HPDE6-E6E7 (cell line): ENCODE measurements around the gene MYO15B.

Experiments
- DNase-seq: peaks from one replicate; pipeline ENCODE4 v3.0.0; 2011; ENCODE audit warnings: missing footprints; ENCODE audit errors: extremely low spot score

The MYO15B gene

DNA sequence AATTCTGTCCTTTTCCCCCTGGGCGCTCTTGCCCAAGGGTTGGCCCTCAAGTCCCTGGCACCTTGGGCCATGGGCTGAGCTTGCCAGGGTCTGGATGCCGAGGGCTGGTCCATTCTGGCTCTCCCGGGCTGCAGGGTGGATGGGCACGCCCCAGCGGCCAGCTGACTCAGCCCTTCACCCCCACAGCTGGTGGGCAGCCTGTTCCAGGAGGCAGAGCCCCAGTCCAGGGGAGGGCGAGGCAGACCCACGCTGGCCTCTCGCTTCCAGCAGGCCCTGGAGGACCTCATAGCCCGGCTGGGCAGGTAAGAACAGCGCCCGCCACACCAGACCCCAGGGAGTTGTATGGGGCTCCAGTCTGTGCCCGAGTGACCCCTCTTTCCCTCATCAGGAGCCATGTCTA, 15.0 kb downstream of the MYO15B start:
- no peak for DNase-seq

DNA sequence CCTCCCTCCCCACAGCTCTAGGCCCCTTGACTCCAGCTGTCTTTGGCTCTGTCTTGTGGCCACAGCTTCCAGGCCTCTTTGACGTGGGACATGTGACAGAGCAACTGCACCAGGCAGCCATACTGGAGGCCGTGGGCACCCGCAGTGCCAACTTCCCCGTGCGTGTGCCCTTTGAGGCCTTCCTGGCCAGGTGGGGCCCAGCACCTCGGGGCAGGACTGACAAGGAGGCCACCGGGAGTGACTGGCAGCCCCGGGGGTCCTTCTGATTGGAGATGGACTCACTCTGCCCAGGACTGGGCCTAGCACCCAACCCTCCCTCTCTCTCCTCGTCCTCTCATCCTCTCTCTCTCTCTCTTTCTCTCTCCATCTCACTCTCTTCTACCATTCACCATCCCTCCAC, 15.5 kb downstream of the MYO15B start:
- no peak for DNase-seq

DNA sequence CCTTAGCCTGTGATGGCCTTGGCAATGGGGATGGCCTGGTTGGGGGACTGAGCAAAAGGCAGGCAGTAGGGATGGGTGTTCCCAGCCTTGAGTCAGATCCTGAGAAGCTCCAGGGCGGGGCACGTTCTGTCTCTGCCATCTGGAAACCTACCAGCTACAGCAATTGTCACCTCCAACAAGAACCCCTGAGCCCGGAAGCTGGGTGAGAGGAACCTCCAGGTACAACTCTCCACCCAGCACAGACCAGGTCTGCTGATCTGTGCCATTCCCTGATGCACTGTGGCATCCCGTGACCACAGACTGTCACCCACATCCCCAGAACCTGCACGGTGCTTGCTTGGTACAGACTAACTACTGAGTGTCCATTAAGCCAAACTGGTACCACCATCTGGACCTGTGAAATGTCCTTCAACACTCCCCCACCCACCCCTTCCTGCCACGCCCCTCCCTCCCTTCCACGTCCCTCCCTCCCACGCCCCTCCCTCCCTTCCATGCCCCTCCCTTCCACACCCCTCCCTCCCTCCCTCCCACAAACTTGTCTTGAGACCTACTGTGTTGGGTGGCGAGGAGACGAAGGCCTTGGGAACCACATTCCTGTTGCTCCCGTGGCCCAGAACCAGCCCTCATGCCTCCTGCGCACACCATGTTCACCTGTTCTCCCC, 16.6 kb downstream of the MYO15B start:
- no peak for DNase-seq

DNA sequence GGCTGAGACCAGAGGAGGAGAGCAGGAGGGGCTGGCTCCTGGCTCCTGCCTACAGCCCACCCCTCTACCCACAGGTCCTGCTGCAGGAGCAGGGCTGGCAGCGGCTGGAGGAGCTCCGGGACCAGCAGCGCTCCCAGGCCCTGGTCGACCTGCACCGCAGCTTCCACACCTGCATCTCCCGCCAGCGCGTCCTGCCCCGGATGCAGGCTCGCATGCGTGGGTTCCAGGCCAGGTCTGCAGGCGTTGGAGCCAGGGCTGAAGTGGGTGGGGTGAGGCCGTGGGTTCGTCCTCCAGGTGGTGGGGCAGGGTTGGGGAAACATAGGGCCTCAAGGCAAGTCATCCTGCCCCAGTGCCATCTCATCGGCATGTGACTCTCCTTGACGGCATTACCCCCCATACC, 18.2 kb downstream of the MYO15B start:
- DNase-seq = no peak

DNA sequence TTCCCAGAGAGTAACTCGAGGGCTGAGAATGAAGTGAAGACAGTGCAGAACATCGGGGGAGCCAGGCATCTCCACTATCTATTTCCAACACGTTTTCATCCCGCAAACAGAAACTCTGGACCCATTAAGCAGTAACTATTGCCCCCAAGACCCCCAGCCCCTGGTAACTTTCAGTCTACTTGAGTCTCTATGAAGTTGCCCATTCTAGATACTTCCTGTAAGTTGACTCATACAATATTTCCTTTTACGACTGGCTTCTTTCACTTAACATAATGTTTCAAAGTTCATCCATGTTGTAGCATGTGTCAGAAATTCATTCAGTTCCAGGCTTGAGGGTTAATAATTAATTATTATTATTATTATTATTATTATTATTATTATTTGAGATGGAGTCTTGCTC, 19.5 kb downstream of the MYO15B start:
- no peak for DNase-seq

DNA sequence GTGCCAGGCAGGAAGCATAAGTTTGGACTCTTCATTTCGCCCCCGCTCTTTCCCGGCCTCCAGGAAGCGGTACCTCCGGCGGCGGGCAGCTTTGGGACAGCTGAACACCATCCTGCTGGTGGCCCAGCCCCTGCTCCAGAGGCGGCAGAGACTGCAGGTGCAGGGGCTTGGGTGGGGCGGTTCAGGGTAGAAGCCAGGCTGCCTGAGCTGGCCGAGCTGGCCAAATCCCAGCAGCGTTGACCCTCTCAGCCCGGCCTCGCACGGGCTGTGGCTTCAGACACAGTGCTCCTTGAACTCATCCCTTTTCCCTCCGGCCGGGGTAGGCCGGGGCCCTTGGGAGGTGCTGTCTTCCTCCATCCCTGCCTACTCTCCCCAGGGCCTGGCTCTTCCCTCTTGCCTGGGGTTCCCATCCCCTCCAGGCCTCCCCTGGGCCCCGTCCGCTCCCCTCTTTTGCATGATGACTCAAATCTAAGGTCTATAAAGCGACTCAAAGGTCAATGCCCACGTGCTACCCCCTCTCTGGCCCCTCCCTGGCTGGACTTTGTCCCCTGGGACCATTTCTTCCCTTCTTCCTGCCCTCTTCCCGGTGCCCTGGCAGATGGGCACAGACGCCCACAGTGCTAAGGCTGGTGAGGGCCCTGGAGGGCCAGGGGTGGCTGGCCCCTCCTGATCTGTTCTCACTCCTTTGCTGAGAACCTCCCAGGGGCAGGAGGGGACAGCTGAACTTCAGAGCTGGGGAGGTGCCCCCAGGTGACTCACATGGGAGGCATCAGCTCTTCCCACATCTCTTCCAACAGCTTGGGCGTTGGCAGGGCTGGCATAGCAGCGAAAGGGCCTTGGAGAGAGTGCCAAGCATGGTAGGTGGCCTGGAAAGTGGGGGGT, 22.7 kb downstream of the MYO15B start:
- DNase-seq = no peak

DNA sequence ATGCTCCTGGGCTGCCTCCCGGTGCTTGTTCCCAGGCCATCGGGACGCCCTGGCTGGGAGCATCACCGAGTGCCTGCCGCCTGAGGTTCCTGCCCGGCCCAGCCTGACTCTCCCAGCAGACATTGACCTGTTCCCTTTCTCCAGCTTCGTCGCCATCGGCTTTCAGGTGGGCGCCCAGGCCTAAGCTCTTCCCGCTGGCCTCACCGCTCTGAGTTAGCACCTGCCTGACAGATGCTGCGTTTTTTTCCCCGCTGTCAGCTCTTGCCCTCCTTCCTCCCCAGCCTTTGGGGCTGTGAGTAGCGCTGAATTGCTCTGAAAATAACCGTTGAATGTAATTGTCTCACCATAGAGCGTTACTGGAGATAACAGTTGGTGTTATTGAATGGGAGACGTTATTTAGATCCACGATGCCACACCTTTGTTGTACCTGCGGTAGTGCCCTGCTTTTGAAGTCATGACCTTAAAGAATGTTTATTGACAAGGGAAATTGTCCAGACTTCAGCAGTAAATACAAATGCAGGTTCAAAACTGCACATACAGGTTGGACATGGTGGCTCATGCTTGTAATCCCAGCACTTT, 24.3 kb downstream of the MYO15B start:
- no peak for DNase-seq

DNA sequence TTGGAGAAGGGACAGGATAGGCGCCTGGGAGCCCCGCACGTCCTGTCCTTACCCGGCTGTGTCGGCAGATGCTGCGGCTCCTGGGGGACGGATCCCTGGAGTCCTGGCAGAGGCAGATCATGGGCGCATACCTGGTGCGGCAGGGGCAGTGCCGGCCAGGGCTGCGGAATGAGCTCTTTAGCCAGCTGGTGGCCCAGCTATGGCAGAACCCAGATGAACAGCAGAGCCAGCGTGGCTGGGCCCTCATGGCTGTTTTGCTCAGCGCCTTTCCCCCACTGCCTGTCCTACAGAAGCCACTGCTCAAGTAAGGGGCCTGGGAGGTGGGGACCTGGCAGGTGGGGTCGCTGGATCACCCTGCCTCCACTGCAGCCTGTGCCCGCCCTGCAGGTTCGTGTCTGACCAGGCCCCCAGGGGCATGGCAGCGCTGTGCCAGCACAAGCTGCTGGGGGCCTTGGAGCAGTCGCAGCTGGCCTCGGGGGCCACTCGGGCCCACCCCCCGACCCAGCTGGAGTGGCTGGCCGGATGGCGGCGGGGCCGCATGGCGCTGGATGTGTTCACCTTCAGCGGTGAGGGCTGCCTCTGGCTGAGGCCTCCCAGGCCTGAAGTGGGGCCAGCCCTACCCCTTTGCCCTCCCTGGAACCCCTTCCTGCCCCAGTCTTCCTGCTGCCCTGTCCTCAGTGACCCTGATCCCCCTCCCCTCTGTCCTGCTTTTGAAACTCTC, 25.5 kb downstream of the MYO15B start:
- no peak for DNase-seq

DNA sequence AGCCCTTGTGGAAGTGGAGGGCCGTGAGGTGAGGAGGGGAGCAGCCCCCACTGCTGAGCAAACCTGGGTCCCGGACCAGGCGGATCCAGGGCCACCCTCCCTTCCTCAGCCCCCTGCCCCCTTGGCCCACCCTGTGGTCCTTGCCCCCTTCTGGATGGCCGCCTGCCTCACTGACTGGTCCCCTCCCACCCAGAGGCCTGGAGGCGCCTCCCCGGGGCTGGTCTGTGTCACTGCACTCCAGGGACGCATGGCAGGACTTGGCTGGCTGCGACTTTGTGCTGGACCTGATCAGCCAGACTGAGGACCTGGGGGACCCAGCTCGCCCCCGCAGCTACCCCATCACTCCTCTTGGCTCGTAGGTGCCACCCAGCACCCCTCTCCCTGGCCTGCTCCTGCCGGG, 26.4 kb downstream of the MYO15B start:
- no peak for DNase-seq

DNA sequence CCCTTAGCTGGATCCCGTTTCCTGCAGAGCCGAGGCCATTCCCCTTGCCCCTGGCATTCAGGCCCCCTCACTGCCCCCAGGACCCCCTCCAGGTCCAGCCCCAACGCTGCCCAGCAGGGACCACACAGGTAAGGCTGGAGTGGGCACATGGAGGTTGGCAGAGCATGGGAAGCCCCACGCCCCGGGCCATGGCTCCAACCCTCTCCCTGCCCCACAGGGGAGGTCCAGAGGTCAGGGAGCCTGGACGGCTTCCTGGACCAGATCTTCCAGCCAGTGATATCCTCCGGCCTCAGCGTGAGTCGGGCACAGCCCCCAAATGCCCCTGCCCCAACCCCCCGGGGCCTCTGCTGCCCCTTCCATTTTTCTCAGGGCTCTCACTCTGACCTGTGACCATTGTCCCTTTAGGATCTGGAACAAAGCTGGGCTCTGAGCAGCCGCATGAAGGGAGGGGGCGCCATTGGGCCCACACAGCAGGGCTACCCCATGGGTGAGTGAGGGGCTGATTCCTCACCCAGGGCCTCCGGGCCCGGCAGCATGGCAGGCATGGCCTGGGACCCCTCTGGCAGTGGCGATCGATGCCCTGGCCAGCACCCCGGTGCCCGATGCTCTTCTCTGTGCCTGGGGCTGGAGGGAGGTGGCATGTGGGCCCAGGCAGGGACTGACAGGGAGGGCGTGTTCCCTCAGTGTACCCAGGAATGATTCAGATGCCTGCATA, 27.1 kb downstream of the MYO15B start:
- no peak for DNase-seq

DNA sequence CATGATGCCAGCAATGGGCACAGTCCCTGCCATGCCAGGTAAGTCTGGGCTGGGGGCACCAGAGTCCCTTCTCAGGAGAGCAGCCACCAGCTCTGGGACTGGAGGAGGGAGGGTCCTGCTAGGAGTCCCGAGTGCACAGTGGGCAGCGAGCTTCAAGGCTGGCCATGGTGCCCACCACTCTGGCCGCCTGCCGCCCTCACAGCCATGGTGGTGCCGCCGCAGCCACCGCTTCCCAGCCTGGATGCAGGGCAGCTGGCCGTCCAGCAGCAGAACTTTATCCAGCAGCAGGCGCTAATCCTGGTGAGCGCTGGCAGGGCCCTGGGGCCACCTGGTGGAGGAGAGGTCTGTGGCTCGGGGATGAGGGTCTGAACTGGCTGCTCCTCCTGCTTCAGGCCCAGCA, 27.7 kb downstream of the MYO15B start:
- no peak for DNase-seq

DNA sequence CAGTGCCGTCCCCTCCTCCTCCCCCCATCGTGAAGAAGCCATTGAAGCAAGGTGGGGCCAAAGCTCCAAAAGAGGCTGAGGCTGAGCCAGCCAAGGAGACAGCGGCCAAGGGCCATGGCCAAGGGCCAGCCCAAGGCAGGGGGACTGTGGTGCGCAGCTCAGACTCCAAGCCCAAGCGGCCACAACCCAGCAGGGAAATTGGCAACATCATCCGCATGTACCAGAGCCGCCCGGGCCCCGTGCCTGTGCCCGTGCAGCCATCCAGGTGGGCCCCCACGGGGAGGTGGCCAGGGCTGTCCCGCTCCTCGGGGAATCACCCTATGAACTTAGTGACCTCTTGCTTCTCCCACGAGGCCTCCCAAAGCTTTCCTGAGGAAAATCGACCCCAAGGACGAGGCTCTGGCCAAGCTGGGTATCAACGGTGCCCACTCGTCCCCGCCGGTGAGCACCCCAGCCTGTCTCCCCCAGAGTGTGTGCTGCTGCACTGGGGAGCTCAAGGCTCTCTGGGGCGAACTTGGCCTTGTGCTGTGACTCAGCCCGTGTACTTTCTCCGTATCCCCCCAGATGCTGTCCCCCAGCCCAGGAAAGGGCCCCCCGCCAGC, 29.0 kb downstream of the MYO15B start:
- no peak for DNase-seq

DNA sequence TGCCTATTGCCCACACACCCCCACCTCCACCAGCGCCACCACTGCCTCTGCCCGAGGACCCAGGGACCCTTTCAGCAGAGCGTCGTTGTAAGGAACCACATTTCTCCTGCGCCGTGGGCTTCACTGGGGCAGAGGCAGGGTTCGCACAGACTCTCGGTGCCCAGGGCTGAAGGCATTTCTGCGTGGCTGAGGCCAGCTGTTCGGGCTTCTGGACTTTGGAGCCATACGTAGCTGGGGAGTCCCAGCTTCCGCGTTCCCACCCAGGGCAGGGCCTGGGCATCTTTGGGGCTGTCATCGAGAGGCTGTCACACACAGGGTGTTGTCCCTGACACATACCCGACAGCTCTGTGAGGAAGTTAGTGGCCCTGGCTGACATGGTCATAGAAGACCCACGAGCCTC, 29.6 kb downstream of the MYO15B start:
- DNase-seq = no peak

DNA sequence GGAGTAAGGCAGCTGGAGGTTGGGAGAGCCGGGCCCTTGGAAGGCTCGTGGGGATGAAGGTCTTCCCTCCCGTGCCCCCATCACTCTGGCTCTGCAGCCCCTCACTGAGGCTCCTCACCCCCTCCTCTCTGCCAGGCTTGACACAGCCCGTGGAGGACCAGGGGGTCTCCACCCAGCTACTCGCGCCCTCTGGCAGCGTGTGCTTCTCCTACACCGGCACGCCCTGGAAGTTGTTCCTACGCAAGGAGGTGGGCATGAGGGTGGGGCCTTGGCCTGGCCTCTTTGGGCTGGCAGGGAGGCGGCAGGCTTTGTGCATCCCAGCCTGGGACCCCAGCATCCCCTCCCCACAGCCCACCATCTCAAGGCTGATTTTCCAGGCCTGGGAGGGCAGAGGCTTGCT, 30.1 kb downstream of the MYO15B start:
- no peak for DNase-seq

DNA sequence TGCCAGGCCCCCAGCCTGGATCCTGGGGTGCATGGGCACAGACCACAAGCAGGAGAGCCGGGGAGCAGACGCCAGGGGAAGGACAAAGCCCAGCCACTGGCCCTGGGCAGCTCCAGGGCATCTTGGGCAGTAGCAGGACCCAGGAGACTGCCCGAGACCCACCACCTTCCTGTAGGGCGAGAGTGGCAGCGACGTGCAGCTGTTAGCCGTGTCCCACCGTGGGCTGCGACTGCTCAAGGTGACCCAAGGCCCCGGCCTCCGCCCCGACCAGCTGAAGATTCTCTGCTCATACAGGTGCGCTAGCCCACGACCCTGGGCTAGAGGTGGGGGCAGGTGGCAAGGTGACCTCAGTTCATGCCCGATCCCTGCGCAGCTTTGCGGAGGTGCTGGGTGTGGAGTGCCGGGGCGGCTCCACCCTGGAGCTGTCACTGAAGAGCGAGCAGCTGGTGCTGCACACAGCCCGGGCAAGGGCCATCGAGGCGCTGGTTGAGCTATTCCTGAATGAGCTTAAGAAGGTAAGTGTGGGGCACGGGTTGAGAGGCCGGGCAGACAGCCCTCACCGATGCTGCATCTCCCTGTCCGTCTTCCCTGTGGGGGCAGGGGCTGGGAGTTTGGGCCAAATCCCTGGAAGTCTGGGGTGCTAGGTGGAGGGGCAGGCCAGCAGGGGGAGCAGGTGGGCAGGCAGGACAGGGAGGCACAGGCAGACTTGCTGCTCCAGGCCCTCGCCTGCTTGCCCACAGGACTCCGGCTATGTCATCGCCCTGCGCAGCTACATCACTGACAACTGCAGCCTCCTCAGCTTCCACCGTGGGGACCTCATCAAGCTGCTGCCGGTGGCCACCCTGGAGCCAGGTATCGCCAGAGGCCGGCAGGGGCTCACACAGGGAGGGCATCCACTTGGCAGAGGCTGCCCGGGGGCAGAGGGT, 32.2 kb downstream of the MYO15B start:
- DNase-seq = no peak

DNA sequence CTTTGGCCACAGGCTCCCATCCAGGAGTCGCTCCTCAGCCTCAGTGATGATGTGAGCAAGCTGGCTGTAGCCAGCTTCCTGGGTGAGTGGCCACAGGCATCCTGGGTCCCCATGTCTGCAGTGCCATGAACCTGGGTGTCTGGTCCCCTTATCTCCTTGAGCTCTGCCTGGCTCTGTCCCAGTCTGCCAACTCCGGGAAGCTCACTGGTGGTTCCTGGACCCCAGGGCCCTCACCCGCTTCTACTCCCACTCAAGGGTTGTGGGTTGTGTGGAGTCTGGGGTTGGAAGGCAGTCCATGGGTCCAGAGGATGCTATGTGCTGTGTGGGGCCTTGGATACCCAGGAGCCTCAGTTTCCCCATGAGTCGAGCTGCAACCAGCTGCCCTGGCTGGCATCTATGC, 33.9 kb downstream of the MYO15B start:
- no peak for DNase-seq

DNA sequence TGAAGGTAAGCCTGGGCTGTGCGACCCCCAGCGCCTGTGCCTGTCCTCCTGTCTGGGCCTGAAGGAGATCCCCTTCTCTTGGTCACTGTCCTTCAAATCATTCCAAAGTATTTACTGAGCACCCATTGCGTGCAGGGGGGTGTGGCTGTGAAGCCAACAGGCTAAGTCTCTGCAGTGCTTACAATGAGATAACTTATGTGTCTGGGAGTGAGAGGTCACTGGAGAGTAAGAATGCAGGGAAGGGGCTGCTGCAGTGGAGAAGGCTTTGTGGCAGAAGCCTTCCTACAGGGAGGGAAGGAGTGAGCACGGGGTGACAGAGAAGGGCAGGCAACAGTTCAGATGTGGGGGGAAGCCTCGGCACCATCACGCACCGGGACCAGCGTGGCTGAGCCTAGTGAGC, 34.5 kb downstream of the MYO15B start:
- DNase-seq = no peak

DNA sequence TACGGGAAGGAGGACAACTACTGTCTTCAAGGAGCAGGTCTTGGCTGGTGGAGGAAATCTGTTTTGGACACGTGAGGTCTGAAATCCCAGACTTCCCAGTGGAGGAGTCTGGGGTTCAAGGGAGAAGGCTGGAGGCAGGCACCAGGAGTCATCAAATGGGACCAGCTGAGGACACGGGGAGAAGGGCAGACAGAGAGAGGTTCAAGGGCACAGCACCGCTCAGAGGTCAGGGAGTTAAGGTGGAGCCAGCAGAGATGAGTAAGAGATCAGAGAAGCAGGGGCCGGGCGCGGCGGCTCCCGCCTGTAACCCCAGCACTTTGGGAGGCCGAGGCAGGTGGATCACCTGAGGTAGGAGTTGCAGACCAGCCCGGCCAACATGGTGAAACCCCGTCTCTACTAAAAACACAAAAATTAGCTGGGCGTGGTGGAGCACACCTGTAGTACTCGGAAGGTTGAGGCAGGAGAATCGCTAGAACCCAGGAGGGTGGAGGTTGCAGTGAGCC, 35.2 kb downstream of the MYO15B start:
- DNase-seq = no peak

DNA sequence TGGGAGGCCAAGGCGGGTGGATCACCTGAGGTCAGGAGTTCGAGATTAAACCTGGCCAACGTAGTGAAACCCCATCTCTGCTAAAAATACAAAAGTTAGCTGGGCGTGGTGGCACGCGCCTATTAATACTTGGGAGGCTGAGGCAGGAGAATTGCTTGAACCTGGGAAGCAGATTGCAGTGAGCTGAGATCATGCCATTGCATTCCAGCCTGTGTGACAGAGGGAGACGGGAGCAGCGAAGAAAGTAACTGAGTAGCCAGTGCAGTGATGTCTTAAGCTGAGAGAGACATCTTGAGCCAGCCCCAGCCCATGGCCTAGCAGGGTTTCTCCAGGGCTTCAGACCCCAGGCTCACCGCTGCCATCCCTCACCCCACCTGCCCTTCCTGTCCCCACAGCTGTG, 35.8 kb downstream of the MYO15B start:
- DNase-seq = no peak

DNA sequence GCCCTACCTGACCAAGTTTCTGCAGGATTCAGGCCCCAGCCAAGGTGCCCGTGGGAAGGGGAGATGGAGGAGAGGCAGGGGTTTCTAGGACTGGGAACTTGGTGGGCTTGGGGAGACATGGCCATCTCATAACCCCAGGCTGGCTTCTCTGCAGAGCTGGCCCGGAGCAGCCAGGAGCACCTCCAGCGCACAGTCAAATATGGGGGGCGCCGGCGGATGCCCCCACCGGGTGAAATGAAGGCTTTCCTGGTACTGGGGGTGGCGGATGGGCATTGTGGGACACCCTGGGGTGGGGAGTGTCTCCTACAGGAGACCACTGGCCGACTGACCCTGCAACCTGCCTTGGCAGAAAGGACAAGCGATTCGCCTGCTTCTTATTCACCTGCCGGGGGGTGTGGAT, 36.4 kb downstream of the MYO15B start:
- no peak for DNase-seq
